Measurements from ENCODE around the gene GRK1.

- no peak for TF ChIP-seq CTCF (conservative IDR thresholded peaks at IDR 0.05; ENCODE audit: low read length)
- TF ChIP-seq EZH2phosphoT487 (IDR thresholded peaks at IDR 0.05; ENCODE audit: borderline replicate concordance, low read depth, low read length) = no peak
Measured at GRCh38 chr13:113734099-113734825, 67.2 kb downstream of the GRK1 start.
